Chondrocyte (in vitro differentiated cells): ENCODE results near the gene PIK3CD. TPM values are rescaled to one million over a fixed set of nuclear protein-coding genes. Genes with fewer than 3 reads are reported as not detected.
"Not testable (repeated sequence)": the region's sequence is repeated elsewhere in the genome, so short reads cannot be mapped to it uniquely, and the experiment has no call there.

Experiments used
- DNase-seq: peaks from one replicate; pipeline ENCODE4 v3.0.0; 2021; ENCODE audit warnings: mixed read lengths, low spot score
- H3K27ac Mint-ChIP-seq: one replicate; pipeline ENCODE4 v1.8.0; 2021; ENCODE audit warnings: mild to moderate bottlenecking, moderate library complexity, mixed read lengths; ENCODE audit not compliant: unreplicated experiment
- H3K27me3 Mint-ChIP-seq: 2 replicates; pipeline ENCODE4 v1.8.0; 2021; ENCODE audit warnings: low read depth, mixed read lengths
- H3K36me3 Mint-ChIP-seq: 2 replicates; pipeline ENCODE4 v1.8.0; 2021; ENCODE audit warnings: low read depth, mixed read lengths
- H3K4me1 Mint-ChIP-seq: 2 replicates; pipeline ENCODE4 v1.8.0; 2021; ENCODE audit warnings: low read depth, mild to moderate bottlenecking, mixed read lengths
- H3K4me3 Mint-ChIP-seq: one replicate; pipeline ENCODE4 v1.8.0; 2021; ENCODE audit warnings: mild to moderate bottlenecking, moderate library complexity, mixed read lengths; ENCODE audit not compliant: unreplicated experiment
- H3K9me3 Mint-ChIP-seq: 2 replicates; pipeline ENCODE4 v1.8.0; 2021; ENCODE audit warnings: low read depth, mixed read lengths
- CTCF ChIP-seq: fragments of 200-600 bp; sonication (generic); IDR thresholded peaks from 2 replicates; pipeline ENCODE4 v1.5.0; 2021; ENCODE audit warnings: antibody characterized with exemption, mild to moderate bottlenecking, moderate library complexity
- total RNA-seq: library from RNA; stranded (reverse); gene quantifications from 3 replicates; pipeline ENCODE4 v1.2.1, GENCODE V29; 2021

PIK3CD gene
- total RNA-seq, 1 donor from 2014 or later, result 4.3 TPM

DNA sequence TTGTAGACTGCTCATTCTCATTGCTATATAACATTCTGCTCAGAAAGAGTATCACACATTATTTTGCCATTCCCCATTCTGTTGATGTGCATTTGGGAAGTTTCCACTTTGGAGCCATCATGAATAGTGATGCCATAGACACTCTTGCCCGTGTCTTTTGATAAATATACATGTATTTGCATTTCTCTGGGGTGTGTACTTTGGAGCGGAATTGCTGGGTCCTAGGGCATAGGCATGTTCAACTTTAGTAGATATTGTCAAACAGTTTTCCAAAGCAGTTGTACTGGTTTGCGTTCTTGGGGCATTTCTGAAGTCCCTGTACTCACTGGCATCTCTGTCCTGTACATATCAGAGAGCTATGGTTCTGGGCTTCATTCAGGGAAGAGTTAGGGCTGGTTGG lies 52.1 kb downstream of the PIK3CD start:
- Mint-ChIP-seq H3K4me3 (no peak overlapping the region), H3K36me3 (no peaks in the 10 kb centered on the region), H3K4me1 (peaks cover 16% of the 10 kb centered on the region), H3K9me3 (peaks cover 6% of the 10 kb centered on the region), H3K27me3 (no peaks in the 10 kb centered on the region), H3K27ac (no peak overlapping the region)
- DNase-seq, result no peak
- TF ChIP-seq CTCF, result no peak

- DNase-seq, result no peak
- H3K27me3 Mint-ChIP-seq, result no peaks in the 10 kb centered on the region
- no peaks in the 10 kb centered on the region for H3K36me3 Mint-ChIP-seq
- H3K4me3 Mint-ChIP-seq, result no peak overlapping the region
- no peak overlapping the region for H3K27ac Mint-ChIP-seq
- no peak for TF ChIP-seq CTCF
- H3K9me3 Mint-ChIP-seq, result peaks cover 6% of the 10 kb centered on the region
- H3K4me1 Mint-ChIP-seq, result peaks cover 10% of the 10 kb centered on the region
Measured at GRCh38 chr1:9705337-9706093, 54.0 kb downstream of the PIK3CD start.

GRCh38 chr1:9706178-9706577 lies 54.6 kb downstream of the PIK3CD start:
- no peaks in the 10 kb centered on the region for H3K27me3 Mint-ChIP-seq
- no peak overlapping the region for H3K27ac Mint-ChIP-seq
- no peak for TF ChIP-seq CTCF
- H3K9me3 Mint-ChIP-seq, result peaks cover 6% of the 10 kb centered on the region
- DNase-seq, result no peak
- H3K36me3 Mint-ChIP-seq, result no peaks in the 10 kb centered on the region
- H3K4me1 Mint-ChIP-seq, result peaks cover 6% of the 10 kb centered on the region
- H3K4me3 Mint-ChIP-seq, result no peak overlapping the region

DNA sequence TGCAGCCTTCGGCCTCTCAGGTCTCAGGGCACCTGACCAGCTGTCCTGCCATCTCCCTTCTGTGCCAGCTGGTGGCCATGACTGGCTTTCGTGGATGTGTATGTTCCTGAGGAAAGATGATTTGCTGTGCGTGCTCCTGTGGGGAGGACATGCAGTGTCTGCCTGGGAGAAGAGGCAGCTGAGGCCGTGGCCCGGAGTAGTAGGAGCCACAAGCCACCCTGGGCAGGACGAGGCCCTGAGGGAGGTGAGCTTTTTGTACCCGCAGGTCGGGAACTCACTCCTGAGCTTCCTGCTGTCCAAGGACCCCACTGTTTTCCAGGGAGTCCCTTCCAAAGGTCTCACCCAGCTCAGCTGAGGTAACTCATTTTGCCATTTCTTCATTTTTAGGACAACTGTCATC lies 58.5 kb downstream of the PIK3CD start:
- TF ChIP-seq CTCF, result no peak
- Mint-ChIP-seq H3K9me3 (no peaks in the 10 kb centered on the region), H3K4me1 (peaks cover 6% of the 10 kb centered on the region), H3K27me3 (no peaks in the 10 kb centered on the region), H3K4me3 (no peak overlapping the region), H3K36me3 (no peaks in the 10 kb centered on the region), H3K27ac (no peak overlapping the region)
- no peak for DNase-seq

- no peaks in the 10 kb centered on the region for H3K4me1 Mint-ChIP-seq
- no peaks in the 10 kb centered on the region for H3K36me3 Mint-ChIP-seq
- TF ChIP-seq CTCF, result no peak
- DNase-seq, result no peak
- H3K4me3 Mint-ChIP-seq, result no peak overlapping the region
- H3K9me3 Mint-ChIP-seq, result no peaks in the 10 kb centered on the region
- no peaks in the 10 kb centered on the region for H3K27me3 Mint-ChIP-seq
- H3K27ac Mint-ChIP-seq, result no peak overlapping the region
Measured at GRCh38 chr1:9711466-9712020, 60.0 kb downstream of the PIK3CD start.

DNA sequence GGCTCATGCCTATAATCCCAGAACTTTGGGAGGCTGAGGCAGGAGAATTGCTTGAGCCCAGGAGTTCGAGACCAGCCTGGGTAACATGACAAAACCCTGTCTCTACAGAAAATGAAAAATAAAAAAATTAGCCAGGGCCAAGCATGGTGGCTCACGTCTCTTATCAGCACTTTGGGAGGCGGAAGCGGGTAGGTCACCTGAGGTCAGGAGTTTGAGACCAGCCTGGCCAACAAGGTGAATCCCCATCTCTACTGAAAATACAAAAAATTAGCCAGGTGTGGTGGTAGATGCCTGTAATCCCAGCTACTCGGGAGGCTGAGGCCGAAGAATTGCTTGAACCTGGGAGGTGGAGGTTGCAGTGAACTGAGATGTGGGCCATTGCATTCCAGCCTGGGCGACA lies 61.2 kb downstream of the PIK3CD start:
- H3K27ac Mint-ChIP-seq, H3K4me1 Mint-ChIP-seq, H3K9me3 Mint-ChIP-seq, H3K36me3 Mint-ChIP-seq, H3K4me3 Mint-ChIP-seq, DNase-seq, H3K27me3 Mint-ChIP-seq: not testable (repeated sequence)
